22Rv1 (cell line): ENCODE results near the gene DDX31.

ENCODE experiments used
- CTCF ChIP-seq: fragments of 450-650 bp; IDR thresholded peaks from 2 replicates; pipeline ENCODE4 v1.5.1; 2017; ENCODE audit warnings: mild to moderate bottlenecking
- ZFX ChIP-seq: fragments of 450-650 bp; IDR thresholded peaks from 2 replicates; pipeline ENCODE4 v1.6.1; 2017; ENCODE audit warnings: antibody characterized with exemption, borderline replicate concordance

GRCh38 chr9:132711846-132712245, 42.1 kb upstream of the DDX31 start:
- no peak for TF ChIP-seq CTCF
- TF ChIP-seq ZFX, result no peak
